ENCODE data around the gene CST11. TPM values are rescaled to one million over a fixed set of nuclear protein-coding genes. Genes with fewer than 3 reads are reported as not detected.

Gene CST11
- total and polyA plus RNA-seq, 8 donors = not detected

DNA sequence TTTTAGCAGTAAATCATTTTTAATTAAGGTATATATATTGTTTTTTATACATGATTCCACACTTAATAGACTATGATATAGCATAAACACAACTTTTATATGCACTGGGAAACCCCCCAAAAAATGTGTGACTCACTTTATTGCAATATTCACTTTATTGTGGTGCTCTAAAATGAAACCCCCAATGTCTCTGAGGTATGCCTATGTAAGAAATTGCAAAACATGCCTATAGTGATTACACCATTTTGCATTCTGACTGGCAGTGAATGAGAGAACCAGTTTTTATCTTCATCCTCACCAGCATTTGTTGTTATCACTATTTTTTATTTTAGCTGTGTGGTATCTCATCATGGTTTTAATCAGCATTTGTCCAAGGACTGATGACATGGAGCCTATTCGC lies 8.5 kb upstream of the CST11 start:
- Histone ChIP-seq H3K4me1 (no peaks in the 10 kb centered on the region), H3K27me3 (no peaks in the 10 kb centered on the region), H3K4me3 (no peak overlapping the region), H3K36me3 (no peaks in the 10 kb centered on the region), H3K27ac (no peak overlapping the region), H3K9me3 (no peaks in the 10 kb centered on the region)
- FAIRE-seq (no peak), ATAC-seq (no peak), DNase-seq (no peak)
- WGBS, 2 donors = 45 to 84% methylated on average over 1 of the region's 1 CpG
- TF ChIP-seq, protein P1, sequence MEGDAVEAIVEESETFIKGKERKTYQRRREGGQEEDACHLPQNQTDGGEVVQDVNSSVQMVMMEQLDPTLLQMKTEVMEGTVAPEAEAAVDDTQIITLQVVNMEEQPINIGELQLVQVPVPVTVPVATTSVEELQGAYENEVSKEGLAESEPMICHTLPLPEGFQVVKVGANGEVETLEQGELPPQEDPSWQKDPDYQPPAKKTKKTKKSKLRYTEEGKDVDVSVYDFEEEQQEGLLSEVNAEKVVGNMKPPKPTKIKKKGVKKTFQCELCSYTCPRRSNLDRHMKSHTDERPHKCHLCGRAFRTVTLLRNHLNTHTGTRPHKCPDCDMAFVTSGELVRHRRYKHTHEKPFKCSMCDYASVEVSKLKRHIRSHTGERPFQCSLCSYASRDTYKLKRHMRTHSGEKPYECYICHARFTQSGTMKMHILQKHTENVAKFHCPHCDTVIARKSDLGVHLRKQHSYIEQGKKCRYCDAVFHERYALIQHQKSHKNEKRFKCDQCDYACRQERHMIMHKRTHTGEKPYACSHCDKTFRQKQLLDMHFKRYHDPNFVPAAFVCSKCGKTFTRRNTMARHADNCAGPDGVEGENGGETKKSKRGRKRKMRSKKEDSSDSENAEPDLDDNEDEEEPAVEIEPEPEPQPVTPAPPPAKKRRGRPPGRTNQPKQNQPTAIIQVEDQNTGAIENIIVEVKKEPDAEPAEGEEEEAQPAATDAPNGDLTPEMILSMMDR (IDR thresholded peaks at IDR 0.05) = no peak
- intact Hi-C loops (cut with DNase I) = no loop called here

DNA sequence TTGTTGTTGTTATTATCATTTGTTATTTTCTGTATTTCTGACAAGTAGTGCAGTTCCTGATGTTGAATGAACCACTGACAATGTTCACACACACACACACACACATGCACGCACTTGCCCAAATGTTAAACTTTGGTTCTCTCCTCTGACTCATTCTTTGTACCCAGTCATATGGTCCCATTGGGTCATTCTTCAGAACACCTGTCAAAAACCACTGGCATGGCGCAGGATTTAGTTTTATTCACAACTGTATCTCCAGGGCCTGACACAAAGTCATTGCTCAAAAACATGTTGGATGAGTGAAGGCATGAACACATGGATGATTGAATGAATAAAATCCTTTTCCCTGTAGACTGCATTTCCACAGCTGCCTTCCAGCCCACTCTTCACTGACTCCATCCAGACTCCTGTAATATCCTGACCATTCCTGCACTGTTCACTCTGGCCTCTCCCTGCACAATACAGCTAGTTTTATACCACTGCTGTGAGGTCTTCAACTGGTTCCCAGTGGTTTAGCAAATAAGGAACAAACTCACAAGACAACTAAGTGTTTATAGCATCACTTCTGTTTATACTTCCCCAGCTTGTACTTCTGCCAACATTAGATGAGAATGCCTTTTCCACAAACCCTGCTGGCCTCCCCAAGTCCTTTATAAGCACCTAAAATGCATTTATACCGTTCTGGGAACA lies 6.9 kb upstream of the CST11 start:
- H3K36me3 ChIP-seq = no peaks in the 10 kb centered on the region
- TF ChIP-seq, protein P1 (IDR thresholded peaks at IDR 0.05) = no peak
- H3K27ac ChIP-seq = no peak overlapping the region
- DNase-seq (no peak), ATAC-seq (peak in 2 of 4 donors; percentile 38 to 49), FAIRE-seq (no peak)
- no peaks in the 10 kb centered on the region for H3K4me1 ChIP-seq
- H3K9me3 ChIP-seq = no peaks in the 10 kb centered on the region
- H3K4me3 ChIP-seq = no peak overlapping the region
- 68 to 70% methylated on average over 3 of the region's 3 CpGs for WGBS, 2 donors
- H3K27me3 ChIP-seq = no peaks in the 10 kb centered on the region
- intact Hi-C loops (cut with DNase I) = no loop called here

DNA sequence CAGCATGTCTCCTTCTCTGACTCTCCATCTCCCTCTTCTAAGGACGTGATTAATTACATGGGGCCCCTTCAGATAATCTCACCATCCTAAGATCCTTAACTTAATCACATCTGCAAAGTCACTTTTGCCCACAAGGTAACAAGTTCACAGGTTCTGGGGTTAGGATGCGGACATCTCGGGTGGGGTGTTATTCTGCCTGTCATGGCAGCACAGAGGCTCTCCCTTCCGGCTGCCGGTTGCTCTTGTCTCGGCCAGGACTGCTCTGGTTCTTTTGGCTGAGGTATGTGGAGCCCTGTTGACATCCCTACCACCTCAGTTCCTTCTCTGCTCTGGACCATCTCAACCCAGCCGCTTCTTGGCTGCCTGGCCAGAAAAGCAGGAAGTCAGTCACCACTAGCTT lies 4.2 kb upstream of the CST11 start:
- 73 to 80% methylated on average over 7 of the region's 7 CpGs for WGBS, 2 donors
- FAIRE-seq = no peak
- DNase-seq = no peak
- Histone ChIP-seq H3K27me3 (no peaks in the 10 kb centered on the region), H3K4me1 (no peaks in the 10 kb centered on the region), H3K36me3 (no peaks in the 10 kb centered on the region), H3K9me3 (no peaks in the 10 kb centered on the region), H3K27ac (no peak overlapping the region), H3K4me3 (no peak overlapping the region)
- ATAC-seq = no peak
- TF ChIP-seq, protein P1 (IDR thresholded peaks at IDR 0.05) = no peak
- intact Hi-C loops (cut with DNase I) = no loop called here

DNA sequence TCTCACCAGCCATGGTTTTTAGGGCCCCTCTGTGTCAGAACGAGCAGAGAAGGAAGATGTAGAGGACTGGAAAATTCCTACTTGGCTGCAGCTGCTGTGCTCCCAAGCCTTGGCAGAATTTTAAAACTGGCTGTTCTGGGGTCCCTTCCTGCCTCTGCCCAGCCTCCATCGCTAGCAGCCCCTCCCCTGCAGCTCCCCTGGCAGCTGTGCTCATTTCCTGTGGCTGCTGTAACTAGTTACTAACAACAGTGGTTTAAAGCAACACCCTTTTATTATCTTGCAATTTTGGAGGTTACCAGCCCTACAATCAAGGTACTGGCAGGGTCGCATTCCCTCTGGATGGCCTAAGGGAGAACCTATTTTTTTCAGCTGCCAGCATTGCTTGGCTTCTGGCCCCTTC lies 3.7 kb upstream of the CST11 start:
- 41 to 53% methylated on average over 3 of the region's 3 CpGs for WGBS, 2 donors
- FAIRE-seq = no peak
- H3K27ac ChIP-seq = no peak overlapping the region

DNA sequence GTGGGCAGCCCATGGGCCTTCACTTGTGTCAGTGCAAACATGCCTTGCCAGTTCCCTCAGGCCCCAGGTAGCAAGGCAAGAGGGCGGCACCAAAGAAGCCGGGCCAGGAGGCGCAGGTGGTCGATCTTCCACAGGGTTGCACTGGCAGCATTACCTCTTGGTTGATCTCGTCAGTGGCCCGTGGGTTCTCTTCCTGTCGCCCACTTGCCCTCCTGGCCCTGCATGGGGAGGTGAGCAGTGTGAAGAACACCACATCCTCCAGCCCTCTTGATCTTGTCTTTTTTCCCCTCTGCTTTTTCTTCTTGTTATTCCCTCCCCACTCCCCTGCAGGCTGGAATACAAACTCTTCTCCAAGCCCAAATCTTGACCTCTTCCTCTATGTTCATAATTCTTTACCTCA lies 3.0 kb upstream of the CST11 start:
- 79 to 84% methylated on average over 7 of the region's 7 CpGs for WGBS, 2 donors
- DNase-seq (no peak), ATAC-seq (no peak), FAIRE-seq (no peak)
- intact Hi-C loops (cut with DNase I) = no loop called here
- TF ChIP-seq, protein P1 (IDR thresholded peaks at IDR 0.05) = no peak
- H3K36me3 ChIP-seq = no peaks in the 10 kb centered on the region
- H3K9me3 ChIP-seq = no peaks in the 10 kb centered on the region
- H3K4me1 ChIP-seq = no peaks in the 10 kb centered on the region
- H3K27me3 ChIP-seq = no peaks in the 10 kb centered on the region
- no peak overlapping the region for H3K27ac ChIP-seq
- H3K4me3 ChIP-seq = no peak overlapping the region

More for the DNA sequence above, 3.7 kb upstream of the CST11 start:
- ATAC-seq = no peak
- Histone ChIP-seq H3K36me3 (no peaks in the 10 kb centered on the region), H3K9me3 (no peaks in the 10 kb centered on the region), H3K4me3 (no peak overlapping the region), H3K27me3 (no peaks in the 10 kb centered on the region), H3K4me1 (no peaks in the 10 kb centered on the region)
- no peak for DNase-seq
- intact Hi-C loops (cut with DNase I) = no loop called here
- TF ChIP-seq, protein P1 (IDR thresholded peaks at IDR 0.05) = no peak

All from pancreas (tissue), 10 donors.